ENCODE data around the gene STRN4.

STRN4 gene

DNA sequence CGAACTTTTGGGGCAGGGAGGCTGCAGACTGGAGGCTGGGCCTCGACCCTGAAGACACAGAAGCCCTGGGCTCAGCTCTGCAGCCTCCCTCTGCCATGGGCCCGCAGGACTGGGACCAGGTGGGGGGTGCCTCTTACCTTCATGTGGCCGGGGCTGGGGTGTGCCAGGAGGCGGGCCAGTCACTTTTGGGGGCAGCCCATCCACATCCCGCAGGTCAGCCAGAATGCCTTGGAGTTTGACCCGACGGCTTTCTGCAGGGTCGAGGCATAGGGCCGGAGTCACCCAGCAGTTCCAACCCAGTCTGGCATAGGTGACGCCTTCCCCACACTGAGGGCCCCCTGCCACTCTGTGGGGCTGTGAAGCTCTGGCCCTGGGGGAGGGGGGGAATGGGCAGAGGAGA, 18.5 kb downstream of the STRN4 start:
- no peak for DNase-seq (ENCODE audit: low read depth in 3 of 3, low spot score in 1 of 3)

DNA sequence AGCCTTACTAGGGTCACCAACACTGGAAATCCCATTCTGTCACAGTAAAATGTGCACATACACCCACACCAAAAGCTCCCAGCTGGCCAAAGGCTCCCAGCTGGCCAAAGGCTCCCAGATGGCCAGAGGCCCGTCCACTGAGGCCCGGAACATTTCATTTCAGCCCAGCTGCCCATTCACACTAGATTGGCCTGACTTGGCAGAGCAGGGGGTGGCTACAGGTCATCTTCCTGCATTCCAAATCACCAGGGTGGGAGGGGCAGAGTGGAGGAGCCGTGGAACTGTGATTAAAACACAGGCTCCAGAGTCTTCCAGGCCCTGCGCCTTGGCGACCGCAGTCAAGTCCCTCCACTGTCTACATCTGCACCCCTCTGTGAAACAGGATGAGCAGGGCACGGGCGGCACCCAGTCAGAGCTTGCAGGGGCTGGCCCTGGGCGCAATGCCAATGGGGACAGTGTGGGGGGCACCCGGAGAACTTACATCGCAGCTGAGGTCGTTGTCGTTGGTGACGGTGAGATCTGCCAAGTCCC, 19.2 kb downstream of the STRN4 start:
- no peak for DNase-seq (ENCODE audit: low read depth in 3 of 3, low spot score in 1 of 3)

DNA sequence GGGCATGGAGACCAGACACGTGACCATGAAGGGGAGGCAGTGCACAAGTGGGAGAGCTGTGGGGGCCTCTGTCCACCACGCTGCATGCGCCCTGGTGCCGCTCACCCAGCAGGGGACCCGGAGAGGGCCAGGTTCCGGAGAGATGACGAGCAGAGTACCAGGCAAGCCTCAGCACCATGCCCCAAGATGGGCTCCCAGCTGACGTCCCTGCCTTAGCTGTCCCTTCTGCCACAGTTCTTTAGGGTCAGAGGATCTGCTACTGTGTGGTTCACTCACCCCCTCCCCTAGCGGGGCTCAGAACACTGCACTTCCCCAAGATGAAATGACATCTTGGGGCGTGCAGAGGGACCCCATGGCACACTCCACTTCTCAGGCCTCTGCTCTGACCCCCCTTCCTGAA, 19.7 kb downstream of the STRN4 start:
- DNase-seq (ENCODE audit: low read depth in 3 of 3, low spot score in 1 of 3): no peak

DNA sequence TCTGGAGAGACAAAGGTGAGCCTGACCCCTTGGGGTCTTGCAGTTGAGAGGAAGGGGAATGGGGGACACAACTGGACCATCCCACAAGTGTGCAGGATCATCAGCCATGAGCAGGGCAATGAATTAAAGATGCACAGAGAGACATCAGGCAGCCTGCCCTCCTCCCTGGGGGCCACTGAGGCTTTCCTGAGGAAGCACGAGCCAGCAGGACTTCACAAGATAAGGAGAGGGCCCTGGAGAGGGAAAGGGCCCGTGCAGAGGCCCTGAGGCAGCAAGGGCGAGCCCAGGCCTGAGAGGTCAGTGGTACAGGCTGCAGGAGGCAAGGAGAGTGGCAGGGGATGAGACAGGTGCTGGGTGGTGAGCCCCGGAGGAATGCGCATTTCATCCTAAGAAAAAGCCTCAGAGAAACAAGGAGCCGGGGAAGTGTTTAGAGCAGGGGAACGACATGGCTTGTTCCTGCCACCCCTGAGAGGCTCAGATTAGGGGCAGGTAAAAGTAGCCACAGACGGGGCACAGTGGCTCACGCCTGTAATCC, 20.3 kb downstream of the STRN4 start:
- no peak for DNase-seq (ENCODE audit: low read depth in 3 of 3, low spot score in 1 of 3)

DNA sequence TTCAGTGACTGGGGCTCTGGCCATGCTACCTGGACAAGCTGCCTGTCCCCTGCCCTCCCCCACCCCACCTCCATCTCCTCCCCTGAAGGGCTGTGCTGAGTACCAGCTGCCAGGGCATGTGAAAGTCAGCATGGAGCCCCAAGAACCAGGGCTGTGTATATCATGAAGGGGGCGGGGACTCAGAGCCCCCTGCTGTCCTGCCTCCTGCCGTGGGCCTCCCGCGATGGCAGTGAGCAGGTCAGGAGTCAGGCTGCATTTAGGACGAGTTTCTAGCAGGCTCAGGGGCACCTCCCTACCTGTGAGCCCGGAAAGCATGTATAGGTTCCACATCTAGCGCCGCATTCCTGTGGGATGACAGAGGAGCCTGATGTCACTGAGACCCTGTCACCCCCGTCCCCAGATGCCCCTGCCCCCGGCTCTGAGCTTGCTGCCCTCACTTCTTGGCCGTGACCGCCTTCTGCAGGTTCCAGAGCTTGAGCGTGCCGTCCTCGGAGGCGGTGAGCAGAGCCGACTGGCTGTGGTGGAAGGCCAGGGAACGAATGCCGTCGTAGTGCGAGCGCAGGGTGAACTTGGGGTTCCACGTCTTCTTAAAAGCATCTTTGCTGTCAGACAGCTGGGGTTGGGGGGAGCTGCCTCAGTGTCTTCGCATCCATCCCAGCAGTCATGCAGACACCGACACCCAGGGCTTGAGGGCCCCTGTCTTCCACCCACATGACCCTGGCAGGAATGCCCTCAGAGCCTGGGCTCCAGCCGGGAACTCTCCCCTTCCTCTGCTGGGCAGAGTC, 21.0 kb downstream of the STRN4 start:
- DNase-seq (ENCODE audit: low read depth in 3 of 3, low spot score in 1 of 3): no peak

DNA sequence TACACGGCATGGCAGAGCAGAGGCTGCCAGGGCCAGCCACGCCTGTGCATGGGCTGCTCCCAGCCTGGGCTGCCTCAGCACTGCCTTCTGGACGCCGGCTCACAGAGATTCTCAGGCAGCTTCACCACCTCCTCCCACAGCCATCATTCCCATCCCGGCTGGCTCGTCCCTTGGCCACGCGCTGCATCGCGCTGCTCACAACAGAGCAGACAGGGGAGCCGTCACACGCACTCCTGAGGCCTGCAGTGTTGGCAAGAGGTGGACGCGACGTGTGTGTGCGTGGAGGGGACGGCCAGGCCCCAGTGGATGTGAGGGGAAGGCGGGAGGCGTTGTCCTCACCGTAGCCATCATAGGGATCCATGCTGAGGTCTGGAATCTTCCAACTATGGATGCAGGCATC, 21.8 kb downstream of the STRN4 start:
- no peak for DNase-seq (ENCODE audit: low read depth in 3 of 3, low spot score in 1 of 3)

DNA sequence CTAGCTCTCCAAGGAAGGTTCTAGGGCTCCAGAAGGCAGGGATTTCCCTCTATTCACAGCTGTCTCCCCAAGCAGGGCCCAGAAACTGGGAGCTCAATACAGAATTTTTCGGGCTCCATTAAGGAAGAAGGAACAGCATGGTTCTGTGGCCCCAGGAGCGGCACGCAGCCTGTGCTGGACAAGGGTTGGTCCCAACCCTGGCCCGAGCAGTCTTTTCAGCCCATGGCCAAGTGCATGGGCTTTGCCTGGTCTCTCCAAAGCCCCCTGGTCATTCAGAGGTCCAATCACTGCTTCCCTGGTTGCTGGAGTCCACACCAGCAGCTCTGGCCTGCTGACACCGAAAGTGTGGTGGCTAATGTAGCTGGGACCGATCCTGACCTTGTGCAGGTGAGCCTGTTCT, 22.8 kb downstream of the STRN4 start:
- no peak for DNase-seq (ENCODE audit: low read depth in 3 of 3, low spot score in 1 of 3)

DNA sequence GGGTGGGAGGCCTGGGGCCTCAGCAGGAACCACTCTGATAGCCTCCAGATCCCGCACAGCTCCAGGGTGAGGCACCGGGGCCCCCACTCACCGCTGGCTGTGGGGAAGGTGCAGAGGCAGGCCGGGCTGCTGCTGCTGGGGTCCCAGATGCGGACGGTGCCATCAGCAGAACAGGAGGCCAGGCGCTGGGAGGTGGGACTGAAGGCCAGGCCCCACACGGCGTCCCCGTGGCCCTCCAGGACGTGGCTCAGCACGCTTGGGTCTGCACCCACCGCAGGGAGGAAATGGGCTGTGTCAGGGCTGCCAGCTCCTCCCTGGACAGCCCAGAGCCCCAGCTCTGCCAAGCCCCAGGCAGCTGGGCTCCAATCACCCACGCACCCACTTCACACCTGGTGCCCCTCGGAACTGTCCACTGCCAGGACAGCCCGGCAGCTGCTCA, 23.2 kb downstream of the STRN4 start:
- no peak for DNase-seq (ENCODE audit: low read depth in 3 of 3, low spot score in 1 of 3)

DNA sequence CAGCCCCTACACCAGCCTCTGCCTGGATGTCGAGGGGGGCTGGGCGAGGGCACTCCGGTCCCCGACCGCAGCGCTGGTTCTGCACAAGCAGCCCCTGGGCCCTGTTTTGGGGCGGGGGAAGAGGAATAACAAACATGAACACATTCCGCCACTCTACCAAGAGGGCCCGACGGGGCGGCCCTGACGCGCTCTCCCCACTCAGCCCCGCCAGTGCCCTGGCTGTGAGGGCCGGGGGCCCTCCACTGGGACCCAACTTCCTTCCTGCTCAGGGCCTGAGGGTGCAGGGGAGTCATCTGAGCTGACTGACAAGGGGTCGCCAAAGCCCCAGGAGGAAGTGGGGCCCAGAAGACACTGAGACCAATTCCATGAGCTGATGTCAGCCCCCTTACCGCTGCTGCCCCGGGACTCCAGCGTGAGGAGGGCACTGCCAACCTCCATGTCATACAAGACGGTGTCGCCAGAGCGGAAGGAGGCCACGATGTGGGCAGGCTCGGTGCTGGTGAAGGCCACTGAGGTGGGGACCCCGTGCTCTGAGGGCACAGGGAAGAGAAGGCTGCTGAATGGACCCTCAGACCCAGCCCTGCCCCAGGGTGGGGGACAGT, 23.7 kb downstream of the STRN4 start:
- no peak for DNase-seq (ENCODE audit: low read depth in 3 of 3, low spot score in 1 of 3)

DNA sequence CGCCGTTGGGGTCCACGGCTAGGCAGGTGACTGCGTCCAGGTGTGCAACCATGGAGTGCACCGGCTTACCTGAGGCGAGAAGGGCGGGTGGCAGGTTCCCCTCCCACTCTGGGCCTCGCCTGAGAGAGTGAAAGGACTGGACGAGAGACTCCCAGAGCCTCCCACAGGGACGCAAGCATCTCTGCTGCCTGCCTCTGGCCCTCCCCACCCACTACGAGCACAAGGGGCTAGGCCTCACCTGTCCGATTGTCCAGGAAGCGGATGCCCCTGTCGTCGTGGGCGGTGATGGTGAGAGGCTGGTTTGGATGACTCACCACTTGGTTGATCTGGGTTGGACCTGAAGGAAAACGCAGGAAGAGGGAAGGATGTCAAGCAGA, 24.3 kb downstream of the STRN4 start:
- DNase-seq (ENCODE audit: low read depth in 3 of 3, low spot score in 1 of 3): no peak

DNA sequence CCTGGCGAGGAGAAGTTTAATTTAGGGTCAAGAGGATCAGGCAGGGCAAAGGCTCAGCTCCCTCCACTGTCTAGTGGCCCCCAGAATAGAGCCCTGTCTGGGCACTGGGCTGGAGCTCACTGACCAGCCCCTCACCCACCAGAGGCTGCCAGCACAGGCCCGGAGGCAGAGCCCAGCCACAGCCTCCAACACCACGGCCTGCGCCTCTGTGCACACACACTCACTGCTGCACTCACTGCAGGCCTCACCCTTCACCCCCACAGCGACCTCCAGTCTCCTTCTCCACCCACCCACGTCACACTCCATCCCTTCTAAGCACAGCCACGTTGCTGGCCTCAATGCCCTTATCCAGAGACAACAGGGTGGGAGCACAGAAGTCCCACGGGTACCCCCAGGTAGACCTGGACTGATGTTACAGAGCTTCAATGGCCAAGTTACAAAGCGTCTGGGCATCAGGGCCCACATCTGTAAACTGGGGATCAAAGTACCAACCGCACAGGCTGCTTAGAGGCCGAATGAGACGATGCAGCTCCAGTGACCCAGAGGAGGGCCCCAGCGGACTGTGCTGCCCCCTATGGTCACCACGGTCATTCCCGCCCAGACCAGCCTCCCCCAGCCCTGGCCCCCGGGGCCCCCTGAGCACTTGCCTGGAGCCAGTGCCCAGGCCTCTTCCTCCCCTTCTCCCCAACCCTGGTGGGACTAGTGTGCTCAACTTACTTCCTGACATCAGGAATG, 24.8 kb downstream of the STRN4 start:
- DNase-seq (ENCODE audit: low read depth in 3 of 3, low spot score in 1 of 3): no peak

DNA sequence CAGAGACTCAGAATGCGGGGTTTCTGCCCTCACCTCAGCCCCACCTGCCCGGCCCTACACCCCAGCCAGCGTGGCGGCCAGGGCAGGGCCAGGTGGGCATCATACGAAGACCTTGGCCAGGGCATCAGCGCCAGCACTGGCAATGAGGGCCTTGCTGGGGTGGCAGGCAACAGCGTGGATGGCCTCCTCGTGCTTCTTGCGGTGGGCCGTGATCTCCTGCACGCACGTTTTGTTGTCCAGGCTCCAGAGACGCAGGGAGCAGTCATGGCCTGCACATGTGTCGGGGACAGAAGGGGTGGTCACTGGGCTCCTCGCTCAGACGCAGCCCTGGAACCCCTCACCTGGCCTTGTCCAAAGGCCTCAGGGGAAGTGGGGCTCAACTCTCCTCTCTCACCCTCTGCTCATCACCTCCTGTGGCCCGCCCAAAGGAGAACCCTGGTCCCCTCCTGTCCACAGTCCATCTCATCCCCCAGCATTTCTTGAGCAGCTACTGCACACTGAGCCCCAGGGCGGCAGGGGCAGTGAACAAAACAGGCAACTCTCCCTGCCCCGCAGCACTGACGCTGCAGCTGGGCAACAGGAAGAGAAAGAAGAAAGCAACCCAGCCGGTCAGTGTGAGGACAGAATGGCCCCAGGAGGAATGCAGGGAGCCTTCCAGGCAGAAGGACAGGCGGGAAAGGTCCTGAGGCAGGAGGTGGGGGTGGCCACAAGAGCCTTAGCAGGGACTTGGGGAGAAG, 25.6 kb downstream of the STRN4 start:
- DNase-seq (ENCODE audit: low read depth in 3 of 3, low spot score in 1 of 3): no peak

DNA sequence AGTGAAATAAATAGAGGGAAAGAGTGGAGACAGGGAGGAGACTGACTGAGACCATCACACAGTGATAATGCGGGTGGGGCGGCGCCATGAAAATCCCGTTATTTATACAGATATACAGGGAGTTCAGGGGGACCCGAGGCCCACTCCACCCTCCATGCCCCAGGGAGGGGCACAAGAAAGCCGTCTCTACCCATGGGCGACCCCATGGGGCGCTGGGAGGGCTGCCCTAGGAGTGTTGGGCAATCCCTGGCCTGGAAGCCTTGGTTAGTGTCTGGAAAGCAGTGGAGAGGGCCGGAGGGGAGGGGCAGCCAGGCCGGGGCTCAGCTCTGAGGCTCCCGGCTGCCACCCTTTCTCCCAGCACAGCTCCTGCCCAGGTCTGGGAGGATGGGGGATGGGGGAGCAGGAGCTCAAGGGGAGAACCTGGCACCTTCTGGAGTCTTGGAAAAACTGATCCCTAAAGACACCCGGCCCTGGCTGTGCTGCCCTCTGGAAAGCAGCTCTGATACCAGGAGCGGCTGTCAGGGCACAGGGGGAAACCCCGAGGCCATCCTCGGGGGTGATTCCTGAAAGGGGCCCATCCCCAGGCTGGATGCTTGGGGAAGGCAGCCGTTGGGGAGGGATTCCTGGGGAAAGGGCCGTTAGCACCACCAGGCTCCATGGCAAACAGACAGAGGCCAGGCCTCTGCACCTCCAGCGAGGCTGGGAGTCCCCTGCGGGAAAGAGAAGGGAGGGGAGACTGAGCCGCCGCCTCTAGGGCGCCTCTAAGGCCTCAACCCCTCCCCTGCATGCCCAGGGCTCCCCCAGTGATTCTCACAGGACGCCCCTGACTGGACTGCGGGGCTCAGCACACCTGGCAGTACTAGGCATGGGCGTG, 26.4 kb downstream of the STRN4 start:
- no peak for DNase-seq (ENCODE audit: low read depth in 3 of 3, low spot score in 1 of 3)

DNA sequence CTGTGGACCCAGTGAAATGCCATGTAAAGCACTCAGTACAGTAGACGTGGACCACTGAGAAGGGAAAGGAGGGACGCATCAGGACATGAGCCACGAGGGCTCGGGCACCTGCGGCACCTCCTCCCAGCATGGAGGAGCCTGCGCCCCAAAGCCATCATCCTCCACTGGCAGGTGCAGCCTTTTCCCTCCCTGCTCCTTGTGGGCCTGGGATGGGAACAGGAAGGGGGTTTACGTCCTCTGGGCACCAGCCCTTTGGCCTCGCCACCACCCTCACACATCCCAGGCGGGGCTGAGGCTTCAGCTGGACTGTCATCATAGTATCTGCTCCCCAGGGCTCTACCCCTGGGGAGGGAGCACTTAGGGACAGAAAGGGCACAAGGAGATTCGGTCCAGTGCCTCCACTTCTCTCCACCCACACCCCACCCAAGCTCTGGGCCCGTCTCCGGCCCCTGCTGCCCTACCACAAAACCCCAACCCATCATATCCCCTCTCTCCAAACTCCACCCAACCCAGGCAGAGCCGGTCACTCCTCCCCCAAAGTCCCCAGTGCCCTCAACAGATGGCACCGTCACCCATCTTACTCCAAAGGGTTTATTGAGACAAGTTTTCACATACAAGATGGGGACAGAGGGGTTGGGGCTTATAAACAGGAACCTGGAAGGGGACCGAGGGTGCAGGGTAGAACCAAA, 27.2 kb downstream of the STRN4 start:
- DNase-seq (ENCODE audit: low read depth in 3 of 3, low spot score in 1 of 3): no peak

DNA sequence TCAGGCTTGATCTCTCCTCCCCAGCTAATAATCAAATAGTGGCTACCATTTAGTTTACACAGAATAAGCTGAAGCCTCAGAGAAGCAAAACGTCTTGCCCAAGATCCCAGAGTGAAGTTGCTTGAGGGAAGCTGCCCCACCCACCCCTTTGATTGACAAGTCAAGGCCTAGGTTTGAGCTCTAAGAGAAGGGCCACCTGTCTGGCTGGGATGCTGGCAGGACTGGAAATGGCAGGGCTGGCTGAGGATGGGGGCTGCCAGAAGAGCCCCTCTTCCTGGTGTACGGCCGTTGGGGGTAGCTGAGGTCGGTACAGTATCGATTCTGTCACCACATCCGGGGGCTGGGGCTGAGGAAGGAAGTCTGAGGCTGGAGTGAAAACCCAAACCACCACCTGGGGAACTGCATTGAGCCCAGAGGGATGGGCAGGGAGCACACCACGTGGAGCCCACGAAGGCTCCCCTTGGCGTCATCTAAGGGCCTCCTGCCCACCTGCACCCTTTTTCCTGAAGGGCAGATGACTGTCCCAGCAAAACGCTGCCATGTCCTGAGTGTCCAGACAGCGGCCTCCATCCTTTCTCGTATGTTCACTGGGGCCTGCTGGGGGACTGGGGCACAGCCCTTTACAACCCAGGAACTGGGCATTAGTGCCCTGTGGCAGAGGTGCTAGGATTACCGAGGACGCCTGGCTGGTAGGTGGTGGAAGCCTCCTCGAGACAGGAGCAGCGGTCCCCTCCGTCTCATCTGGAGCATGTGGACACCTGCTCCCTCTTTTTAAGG, 27.9 kb downstream of the STRN4 start:
- peak in 1 of 3 donors; percentile 23 for DNase-seq (ENCODE audit: low read depth in 3 of 3, low spot score in 1 of 3)

DNA sequence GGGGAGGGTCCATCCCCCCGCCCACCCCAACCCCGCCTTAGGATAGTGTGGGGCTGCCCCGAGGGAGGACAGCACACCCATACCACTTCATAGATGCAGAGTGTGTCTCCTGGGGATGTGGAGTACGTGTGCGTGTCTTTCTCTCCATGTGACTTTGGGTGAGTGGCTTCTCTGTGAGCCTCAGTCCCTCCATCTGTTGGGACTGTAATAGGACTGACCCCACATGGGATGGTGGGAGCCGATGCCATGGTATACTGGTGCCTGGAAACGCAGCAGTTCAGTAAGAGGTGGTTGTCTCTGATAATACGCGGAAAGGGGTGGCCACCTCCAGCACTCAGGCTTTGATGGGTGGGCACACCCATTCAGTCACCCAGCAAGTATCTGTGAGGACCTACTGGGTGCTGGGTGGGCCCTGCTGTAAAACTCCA, 28.5 kb downstream of the STRN4 start:
- DNase-seq (ENCODE audit: low read depth in 3 of 3, low spot score in 1 of 3): no peak

DNA sequence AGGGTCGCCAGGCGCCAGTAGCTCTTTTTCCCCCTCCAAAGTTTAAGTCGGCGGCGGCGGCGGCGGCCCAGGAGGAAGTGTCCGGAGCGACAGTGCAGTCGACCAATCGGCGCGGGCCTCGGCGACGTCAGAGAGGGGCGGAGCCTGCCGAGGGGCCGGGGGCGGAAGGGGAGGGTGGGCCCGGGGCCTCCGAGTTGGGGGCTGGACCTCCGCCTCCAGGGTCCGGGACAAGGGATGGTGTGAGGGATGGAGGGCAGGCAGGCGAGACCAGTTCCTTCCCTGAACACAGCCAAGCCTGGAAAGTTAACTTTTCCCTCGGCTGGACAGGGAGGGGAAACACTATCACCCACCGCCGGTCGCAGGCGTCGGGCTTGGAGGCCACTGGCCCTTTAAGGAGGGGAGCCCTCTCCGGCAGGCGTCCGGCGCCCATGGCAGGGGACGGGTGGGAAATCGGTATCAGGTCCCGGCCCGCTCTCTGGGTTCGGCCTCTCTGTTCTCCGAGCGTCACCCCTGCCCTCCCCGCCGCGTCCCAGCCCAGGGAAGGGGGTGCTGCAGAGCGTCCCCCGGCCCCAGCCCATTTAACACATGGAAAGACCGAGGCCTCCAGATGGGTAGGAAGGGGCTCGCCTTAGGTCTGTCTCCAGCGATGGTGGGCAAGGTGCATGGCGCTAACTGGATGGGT, 29.1 kb downstream of the STRN4 start, which contains the start of gene PRKD2:
PRKD2 (minus strand) TSS at position 81 of the 682 bp plus-strand sequence. CDS start 744 bp downstream, outside the sequence.
- DNase-seq (ENCODE audit: low read depth in 3 of 3, low spot score in 1 of 3): peak; percentile 49 to 92 (median 72)

DNA sequence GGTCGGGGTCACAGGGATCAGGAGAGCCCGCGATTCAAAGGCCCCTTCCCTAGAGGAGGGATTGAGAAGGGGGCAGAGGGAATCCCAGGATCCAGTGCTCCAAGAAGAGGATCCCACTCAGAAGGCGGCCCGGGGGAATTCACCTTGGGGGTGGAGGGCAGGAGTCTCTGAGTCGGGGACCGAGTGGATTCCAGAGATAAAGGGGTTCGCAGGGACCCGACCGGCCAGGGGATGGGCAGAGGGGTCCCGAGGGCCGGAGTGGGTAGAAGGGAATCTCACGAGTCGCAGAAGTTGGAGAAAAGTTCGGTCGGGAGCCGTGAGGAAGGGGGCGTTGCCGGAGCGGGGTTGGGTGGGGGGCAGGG, 29.6 kb downstream of the STRN4 start:
- DNase-seq (ENCODE audit: low read depth in 3 of 3, low spot score in 1 of 3): no peak

Measured in stimulated activated CD4-positive, alpha-beta T cell treated with anti-CD3 and anti-CD28 coated beads, TNF-alpha, amount 100 ng/mL, for 1 hour (primary cell).